HepG2 (cell line): ENCODE data around the gene UNC5CL. TPM values are rescaled to one million over a fixed set of nuclear protein-coding genes. Genes with fewer than 3 reads are reported as not detected.

Experiments used
- KLF6 ChIP-seq: IDR thresholded peaks from 2 replicates; pipeline ENCODE4 v1.8.0; 2016; ENCODE audit warnings: missing biosample characterization, missing genetic modification reagents
- NFIC ChIP-seq: IDR thresholded peaks from 2 replicates; pipeline ENCODE4 v1.6.1; 2012; ENCODE audit warnings: mild to moderate bottlenecking, low read length, inconsistent platforms
- SKI ChIP-seq: fragments of 450-650 bp; IDR thresholded peaks from one replicate; pipeline ENCODE4 v1.6.1; 2018; ENCODE audit warnings: mild to moderate bottlenecking; ENCODE audit not compliant: partially characterized antibody
- TSC22D2 ChIP-seq: sonication (generic); formaldehyde crosslinking; IDR thresholded peaks from 2 replicates; pipeline ENCODE4 v1.5.1; 2020; ENCODE audit warnings: missing genetic modification reagents, mild to moderate bottlenecking, borderline replicate concordance
- ZNF530 ChIP-seq: sonication (generic); formaldehyde crosslinking; IDR thresholded peaks from 2 replicates; pipeline ENCODE4 v1.5.0; 2020; ENCODE audit warnings: low read depth, mild to moderate bottlenecking, missing genetic modification reagents
- ZSCAN31 ChIP-seq: sonication (generic); formaldehyde crosslinking; IDR thresholded peaks from 2 replicates; pipeline ENCODE4 v1.5.0; 2020; ENCODE audit warnings: low read depth, mild to moderate bottlenecking, missing genetic modification reagents
- polyA plus RNA-seq, 8 experiments: library from polyadenylated mRNA; depleted of rRNA in 3 of 8; stranded (reverse) in 7 of 8; unstranded in 1 of 8; fragments of >200 nt; fragmentation: Illumina TruSeq in 4 of 8; extraction: Trizol in 4 of 8; gene quantifications; 2 replicates each; pipeline versions ENCODE4 v1.2.1 to v1.2.3, GENCODE V29; 2011 to 2016; ENCODE audit warnings: low read depth in 4 of 8, missing spikeins in 1 of 8, mixed read lengths in 1 of 8; ENCODE audit not compliant: insufficient read depth in 1 of 8
- total RNA-seq, 5 experiments: library from RNA; depleted of rRNA; stranded (reverse); fragments of >200 nt; fragmentation: Illumina TruSeq; extraction: Trizol; gene quantifications; 2 replicates each; pipeline ENCODE4 v1.2.3, GENCODE V29; 2016; ENCODE audit warnings: low read depth in 1 of 5
- TF ChIP-seq, protein P1 (sequence below): sonication (generic); formaldehyde crosslinking; conservative IDR thresholded peaks from 2 replicates; pipeline ENCODE4 v1.8.1; 2023; ENCODE audit warnings: missing genetic modification reagents
- TF ChIP-seq, protein P2 (sequence below): sonication (generic); formaldehyde crosslinking; IDR thresholded peaks from 2 replicates; pipeline ENCODE4 v1.9.0; 2021; ENCODE audit warnings: missing genetic modification reagents, borderline replicate concordance
- TF ChIP-seq, protein P3 (sequence below): sonication (generic); formaldehyde crosslinking; IDR thresholded peaks from 2 replicates; pipeline ENCODE4 v1.8.1; 2022; ENCODE audit warnings: mild to moderate bottlenecking, missing genetic modification reagents
- TF ChIP-seq, protein P4 (sequence below): sonication (generic); formaldehyde crosslinking; IDR thresholded peaks from 2 replicates; pipeline ENCODE4 v1.4.0; 2020; ENCODE audit warnings: mild to moderate bottlenecking, missing genetic modification reagents
- TF ChIP-seq, protein P5 (sequence below): sonication (generic); formaldehyde crosslinking; IDR thresholded peaks from 2 replicates; pipeline ENCODE4 v1.4.0; 2020; ENCODE audit warnings: missing genetic modification reagents, borderline replicate concordance
- TF ChIP-seq, protein P6 (sequence below): IDR thresholded peaks from 2 replicates; pipeline ENCODE4 v1.6.1; 2016
- TF ChIP-seq, protein P7 (sequence below): sonication (generic); formaldehyde crosslinking; IDR thresholded peaks from 2 replicates; pipeline ENCODE4 v1.8.0; 2022; ENCODE audit warnings: mild to moderate bottlenecking, missing genetic modification reagents

UNC5CL gene
- total and polyA plus RNA-seq, 2 of the 13 experiments (the other 11 are each of a cell fraction or from before 2014, with no cell fraction given), result 2.4 to 2.5 TPM

DNA sequence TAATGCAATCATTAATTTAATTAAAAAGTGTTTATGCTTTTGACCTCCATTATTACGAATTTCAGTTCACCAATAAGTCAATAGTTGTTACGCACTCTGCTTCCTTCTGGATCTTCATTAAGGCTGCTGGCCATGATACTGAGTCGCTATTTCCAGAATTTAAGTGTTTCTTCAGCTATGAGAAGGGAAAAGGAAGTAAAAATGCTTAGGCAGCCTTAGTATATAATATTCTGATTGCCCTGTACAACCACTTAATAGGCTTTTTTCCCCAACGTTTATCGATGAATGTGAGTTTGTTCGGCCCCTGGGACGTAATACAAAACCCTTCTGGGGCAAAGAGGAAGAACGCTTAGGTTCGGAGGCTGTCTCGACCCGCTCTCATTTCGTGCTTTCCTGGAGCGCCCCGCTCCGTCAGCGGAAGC, 32.5 kb upstream of the UNC5CL start (continued):
- TF ChIP-seq KLF6 (CRISPR knock-in tag) (no peak), ZNF530 (CRISPR knock-in tag) (no peak), SKI (no peak), NFIC (no peak), TSC22D2 (CRISPR knock-in tag) (0 out of 2 replicates have a peak, but pooled peaks have one; percentile 17), ZSCAN31 (no peak)
- TF ChIP-seq, protein P1, sequence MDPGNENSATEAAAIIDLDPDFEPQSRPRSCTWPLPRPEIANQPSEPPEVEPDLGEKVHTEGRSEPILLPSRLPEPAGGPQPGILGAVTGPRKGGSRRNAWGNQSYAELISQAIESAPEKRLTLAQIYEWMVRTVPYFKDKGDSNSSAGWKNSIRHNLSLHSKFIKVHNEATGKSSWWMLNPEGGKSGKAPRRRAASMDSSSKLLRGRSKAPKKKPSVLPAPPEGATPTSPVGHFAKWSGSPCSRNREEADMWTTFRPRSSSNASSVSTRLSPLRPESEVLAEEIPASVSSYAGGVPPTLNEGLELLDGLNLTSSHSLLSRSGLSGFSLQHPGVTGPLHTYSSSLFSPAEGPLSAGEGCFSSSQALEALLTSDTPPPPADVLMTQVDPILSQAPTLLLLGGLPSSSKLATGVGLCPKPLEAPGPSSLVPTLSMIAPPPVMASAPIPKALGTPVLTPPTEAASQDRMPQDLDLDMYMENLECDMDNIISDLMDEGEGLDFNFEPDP (CRISPR knock-in tag), result no peak
- TF ChIP-seq, protein P2, sequence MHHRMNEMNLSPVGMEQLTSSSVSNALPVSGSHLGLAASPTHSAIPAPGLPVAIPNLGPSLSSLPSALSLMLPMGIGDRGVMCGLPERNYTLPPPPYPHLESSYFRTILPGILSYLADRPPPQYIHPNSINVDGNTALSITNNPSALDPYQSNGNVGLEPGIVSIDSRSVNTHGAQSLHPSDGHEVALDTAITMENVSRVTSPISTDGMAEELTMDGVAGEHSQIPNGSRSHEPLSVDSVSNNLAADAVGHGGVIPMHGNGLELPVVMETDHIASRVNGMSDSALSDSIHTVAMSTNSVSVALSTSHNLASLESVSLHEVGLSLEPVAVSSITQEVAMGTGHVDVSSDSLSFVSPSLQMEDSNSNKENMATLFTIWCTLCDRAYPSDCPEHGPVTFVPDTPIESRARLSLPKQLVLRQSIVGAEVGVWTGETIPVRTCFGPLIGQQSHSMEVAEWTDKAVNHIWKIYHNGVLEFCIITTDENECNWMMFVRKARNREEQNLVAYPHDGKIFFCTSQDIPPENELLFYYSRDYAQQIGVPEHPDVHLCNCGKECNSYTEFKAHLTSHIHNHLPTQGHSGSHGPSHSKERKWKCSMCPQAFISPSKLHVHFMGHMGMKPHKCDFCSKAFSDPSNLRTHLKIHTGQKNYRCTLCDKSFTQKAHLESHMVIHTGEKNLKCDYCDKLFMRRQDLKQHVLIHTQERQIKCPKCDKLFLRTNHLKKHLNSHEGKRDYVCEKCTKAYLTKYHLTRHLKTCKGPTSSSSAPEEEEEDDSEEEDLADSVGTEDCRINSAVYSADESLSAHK, result no peak
- TF ChIP-seq, protein P3, sequence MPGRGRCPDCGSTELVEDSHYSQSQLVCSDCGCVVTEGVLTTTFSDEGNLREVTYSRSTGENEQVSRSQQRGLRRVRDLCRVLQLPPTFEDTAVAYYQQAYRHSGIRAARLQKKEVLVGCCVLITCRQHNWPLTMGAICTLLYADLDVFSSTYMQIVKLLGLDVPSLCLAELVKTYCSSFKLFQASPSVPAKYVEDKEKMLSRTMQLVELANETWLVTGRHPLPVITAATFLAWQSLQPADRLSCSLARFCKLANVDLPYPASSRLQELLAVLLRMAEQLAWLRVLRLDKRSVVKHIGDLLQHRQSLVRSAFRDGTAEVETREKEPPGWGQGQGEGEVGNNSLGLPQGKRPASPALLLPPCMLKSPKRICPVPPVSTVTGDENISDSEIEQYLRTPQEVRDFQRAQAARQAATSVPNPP (CRISPR knock-in tag), result no peak
- TF ChIP-seq, protein P4, sequence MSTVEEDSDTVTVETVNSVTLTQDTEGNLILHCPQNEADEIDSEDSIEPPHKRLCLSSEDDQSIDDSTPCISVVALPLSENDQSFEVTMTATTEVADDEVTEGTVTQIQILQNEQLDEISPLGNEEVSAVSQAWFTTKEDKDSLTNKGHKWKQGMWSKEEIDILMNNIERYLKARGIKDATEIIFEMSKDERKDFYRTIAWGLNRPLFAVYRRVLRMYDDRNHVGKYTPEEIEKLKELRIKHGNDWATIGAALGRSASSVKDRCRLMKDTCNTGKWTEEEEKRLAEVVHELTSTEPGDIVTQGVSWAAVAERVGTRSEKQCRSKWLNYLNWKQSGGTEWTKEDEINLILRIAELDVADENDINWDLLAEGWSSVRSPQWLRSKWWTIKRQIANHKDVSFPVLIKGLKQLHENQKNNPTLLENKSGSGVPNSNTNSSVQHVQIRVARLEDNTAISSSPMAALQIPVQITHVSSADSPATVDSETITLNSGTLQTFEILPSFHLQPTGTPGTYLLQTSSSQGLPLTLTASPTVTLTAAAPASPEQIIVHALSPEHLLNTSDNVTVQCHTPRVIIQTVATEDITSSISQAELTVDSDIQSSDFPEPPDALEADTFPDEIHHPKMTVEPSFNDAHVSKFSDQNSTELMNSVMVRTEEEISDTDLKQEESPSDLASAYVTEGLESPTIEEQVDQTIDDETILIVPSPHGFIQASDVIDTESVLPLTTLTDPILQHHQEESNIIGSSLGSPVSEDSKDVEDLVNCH (CRISPR knock-in tag), result no peak
- TF ChIP-seq, protein P5, sequence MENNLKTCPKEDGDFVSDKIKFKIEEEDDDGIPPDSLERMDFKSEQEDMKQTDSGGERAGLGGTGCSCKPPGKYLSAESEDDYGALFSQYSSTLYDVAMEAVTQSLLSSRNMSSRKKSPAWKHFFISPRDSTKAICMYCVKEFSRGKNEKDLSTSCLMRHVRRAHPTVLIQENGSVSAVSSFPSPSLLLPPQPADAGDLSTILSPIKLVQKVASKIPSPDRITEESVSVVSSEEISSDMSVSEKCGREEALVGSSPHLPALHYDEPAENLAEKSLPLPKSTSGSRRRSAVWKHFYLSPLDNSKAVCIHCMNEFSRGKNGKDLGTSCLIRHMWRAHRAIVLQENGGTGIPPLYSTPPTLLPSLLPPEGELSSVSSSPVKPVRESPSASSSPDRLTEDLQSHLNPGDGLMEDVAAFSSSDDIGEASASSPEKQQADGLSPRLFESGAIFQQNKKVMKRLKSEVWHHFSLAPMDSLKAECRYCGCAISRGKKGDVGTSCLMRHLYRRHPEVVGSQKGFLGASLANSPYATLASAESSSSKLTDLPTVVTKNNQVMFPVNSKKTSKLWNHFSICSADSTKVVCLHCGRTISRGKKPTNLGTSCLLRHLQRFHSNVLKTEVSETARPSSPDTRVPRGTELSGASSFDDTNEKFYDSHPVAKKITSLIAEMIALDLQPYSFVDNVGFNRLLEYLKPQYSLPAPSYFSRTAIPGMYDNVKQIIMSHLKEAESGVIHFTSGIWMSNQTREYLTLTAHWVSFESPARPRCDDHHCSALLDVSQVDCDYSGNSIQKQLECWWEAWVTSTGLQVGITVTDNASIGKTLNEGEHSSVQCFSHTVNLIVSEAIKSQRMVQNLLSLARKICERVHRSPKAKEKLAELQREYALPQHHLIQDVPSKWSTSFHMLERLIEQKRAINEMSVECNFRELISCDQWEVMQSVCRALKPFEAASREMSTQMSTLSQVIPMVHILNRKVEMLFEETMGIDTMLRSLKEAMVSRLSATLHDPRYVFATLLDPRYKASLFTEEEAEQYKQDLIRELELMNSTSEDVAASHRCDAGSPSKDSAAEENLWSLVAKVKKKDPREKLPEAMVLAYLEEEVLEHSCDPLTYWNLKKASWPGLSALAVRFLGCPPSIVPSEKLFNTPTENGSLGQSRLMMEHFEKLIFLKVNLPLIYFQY, result peak; percentile 89
- TF ChIP-seq, protein P6, sequence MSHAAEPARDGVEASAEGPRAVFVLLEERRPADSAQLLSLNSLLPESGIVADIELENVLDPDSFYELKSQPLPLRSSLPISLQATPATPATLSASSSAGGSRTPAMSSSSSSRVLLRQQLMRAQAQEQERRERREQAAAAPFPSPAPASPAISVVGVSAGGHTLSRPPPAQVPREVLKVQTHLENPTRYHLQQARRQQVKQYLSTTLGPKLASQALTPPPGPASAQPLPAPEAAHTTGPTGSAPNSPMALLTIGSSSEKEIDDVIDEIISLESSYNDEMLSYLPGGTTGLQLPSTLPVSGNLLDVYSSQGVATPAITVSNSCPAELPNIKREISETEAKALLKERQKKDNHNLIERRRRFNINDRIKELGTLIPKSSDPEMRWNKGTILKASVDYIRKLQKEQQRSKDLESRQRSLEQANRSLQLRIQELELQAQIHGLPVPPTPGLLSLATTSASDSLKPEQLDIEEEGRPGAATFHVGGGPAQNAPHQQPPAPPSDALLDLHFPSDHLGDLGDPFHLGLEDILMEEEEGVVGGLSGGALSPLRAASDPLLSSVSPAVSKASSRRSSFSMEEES (CRISPR knock-in tag), result no peak
- TF ChIP-seq, protein P7, sequence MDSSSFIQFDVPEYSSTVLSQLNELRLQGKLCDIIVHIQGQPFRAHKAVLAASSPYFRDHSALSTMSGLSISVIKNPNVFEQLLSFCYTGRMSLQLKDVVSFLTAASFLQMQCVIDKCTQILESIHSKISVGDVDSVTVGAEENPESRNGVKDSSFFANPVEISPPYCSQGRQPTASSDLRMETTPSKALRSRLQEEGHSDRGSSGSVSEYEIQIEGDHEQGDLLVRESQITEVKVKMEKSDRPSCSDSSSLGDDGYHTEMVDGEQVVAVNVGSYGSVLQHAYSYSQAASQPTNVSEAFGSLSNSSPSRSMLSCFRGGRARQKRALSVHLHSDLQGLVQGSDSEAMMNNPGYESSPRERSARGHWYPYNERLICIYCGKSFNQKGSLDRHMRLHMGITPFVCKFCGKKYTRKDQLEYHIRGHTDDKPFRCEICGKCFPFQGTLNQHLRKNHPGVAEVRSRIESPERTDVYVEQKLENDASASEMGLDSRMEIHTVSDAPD (CRISPR knock-in tag), result no peak
